Central memory CD4-positive, alpha-beta T cell (primary cell): ENCODE results near the gene TPK1.

Experiments
- DNase-seq: peaks from one replicate; pipeline ENCODE4 v3.0.0; 2022
- total RNA-seq, 3 experiments: gene quantifications; one replicate each; lab custom pipeline; 2026; lab: John Stamatoyannopoulos, UW

The TPK1 gene
- total RNA-seq = 8.1 to 35.1 (median 15.9) reads per million in 3 experiments

DNA sequence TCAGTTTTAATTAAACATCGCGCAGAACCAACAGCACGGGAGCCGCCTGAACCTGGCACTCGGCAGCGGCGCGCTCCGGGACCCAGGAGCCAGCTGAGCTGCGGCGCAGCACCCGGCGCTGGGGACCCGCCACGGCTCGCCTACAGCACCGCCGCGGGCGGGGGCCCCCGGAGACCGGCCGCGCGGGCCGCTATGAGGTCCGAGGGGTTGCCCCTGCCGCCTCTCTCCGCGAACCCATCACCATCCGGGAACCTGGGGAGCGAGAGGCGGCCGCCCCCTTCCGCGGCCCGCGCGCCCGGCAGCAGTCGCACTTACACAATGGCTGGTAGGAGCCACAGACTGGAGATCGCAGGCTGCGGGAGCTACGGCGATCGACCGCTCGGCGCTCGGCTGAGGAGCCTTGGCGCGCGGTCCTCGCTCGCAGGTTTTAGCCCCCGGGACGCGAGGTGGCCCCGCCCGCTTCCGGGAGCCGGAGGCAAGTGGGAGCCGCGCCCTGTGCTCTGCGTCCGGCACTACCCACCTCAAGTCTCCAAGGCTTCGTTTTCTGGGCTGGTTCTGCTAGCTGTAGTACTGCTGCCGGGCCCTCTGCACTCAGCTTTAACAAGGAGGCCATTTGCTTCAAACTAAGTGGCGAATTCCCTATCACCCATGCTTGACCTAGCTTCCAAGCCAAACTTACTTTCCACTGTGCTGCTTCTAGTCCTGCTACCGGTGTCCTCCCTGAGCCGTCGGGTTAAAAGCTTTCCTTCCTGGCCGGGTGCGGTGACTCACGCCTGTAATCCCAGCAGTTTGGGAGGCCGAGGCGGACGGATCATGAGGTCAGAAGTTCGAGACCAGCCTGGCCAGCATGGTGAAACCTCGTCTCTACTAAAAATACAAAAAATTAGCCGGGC, at the start of gene TPK1:
Gene TPK1 (minus strand): TSS at position 402 of the 893 bp plus-strand sequence. CDS start 451 bp downstream, outside the sequence.
- DNase-seq = peak; percentile 91

GRCh38 chr7:144885478-144885877, 49.6 kb upstream of the TPK1 start:
- DNase-seq = no peak

DNA sequence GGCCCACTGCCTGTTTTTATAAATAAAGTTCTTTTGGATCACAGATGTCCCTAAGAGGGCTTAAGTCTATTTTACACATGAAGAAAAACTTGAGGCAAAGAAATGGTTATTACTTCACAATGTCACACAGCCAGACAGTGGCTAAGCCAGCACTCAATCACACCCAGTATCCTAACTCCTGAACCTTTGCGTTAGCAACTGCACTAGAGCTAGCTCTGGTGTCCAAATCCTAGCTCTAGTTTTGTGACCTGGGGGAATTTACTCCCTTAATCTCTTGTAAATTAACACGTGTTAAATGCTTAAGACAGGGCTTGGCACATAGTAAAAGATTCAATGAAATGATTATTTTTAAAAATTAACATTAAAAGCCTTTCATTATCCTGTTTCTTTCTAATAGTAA, 49.0 kb upstream of the TPK1 start:
- DNase-seq = no peak

DNA sequence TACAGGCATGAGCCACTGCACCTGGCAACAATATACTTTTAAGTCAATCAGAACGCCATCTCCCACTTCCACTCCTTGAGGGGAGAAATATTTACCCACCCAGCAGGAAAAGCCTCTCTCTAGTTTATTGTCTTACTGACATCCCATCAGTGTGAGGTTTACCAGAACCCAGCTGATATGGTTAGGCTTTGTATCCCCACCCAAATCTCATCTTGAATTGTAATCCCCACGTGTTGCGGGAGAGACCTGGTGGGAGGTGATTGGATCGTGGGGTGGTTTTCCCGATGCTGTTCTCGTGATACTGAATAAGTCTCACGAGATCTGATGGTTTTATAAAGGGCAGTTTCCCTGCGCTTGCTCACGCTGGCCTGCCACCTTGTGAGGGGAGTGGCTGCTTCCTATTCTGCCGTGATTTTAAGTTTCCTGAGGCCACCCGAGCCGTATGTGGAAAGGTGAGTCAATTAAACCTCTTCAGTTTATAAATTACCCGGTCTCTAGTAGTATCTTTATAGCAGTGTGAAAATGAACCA, 37.5 kb upstream of the TPK1 start:
- DNase-seq = no peak

DNA sequence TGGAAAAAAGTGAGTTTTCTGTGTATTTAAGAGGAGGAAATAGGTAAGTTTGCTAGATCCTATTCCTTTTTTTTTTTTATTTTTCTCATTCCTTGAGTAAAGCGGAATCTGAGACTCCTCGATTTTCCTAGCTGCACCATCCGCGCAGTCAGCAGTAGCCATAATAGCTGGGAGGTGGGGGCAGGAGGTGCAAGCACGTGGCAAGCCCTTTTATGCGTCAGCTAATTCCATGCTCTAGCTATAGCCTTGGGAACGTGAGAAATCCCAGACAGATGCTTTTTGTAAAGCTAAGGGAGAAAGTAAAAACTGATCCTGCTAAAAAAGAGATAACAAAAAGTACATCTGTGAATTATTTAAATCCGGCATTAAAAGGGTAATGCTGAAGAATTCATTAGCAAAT, 33.2 kb upstream of the TPK1 start:
- no peak for DNase-seq

DNA sequence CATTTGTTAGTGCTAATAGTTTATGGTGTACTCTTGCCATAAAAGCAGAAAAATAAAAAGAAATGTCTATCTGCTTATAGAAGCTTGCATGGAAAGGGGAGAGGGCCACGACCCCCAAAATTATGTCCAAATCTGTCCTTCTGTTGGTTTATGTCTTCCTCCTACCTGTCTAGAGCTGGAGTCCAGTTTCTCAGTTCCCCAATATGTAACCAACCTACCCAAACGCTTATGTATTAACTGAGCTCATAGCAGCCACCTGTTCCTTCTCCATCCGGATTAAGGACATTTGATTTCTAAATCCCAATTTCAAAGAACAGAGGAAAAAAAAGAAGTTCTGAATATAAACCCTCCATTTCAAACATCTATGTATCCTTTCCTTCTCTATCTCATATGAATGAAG, 30.3 kb upstream of the TPK1 start:
- no peak for DNase-seq

DNA sequence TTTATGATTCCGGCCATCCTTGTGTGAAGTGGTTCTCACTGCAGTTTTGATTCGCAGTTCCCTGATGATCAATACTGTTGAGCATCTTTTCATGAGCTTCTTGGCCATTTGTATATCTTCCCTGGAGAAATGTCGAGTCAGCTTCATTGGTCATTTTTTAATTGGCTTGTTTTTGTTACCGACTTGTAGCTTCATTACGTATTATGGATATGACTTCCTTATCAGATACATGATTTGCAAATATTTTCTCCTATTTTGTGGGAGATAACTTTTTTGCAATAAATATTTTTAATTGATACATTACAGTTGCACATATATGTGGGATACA, 27.4 kb upstream of the TPK1 start:
- DNase-seq = no peak

GRCh38 chr7:144862612-144863319, 26.9 kb upstream of the TPK1 start:
- no peak for DNase-seq

- DNase-seq = no peak
Observed at GRCh38 chr7:144859739-144860138, 23.9 kb upstream of the TPK1 start.

DNA sequence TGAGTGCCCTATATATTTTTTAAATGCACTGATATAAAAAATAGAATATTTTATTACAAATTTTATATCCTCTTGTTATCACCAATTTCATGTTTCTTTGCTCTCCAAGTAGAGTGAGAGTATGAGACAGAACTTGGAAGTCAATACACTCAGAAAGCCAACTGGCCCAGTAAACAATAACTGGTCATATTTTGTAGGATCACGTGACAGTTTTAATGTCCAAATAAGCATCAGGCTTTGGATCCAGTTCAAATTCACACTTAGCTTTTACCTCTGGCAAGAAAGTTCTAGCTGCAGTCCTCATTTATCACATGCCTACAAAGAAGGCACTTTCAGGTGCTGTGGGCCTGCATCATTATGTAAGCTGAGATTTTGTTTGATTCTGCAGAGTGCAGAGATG, 21.6 kb upstream of the TPK1 start:
- DNase-seq = no peak

- no peak for DNase-seq
Observed at GRCh38 chr7:144854839-144855424, 19.1 kb upstream of the TPK1 start.

DNA sequence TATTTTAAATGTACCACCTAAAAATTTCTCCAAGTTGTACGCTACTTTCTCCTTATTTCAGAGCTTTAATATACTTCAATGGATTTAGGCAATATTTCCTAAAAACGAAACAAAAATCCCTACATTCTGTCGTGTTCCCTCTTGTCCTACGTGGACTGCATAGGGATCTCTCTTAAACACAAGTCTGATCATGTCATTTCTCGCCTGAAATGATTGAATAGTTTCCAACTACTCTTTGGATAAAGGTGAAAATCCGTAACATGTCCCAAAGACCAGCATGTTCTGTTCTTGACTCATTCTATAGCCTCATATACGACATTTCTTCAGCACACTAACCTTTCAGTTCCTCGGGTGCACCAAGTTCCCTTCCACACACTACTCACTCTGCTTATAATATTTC, 17.7 kb upstream of the TPK1 start:
- DNase-seq = no peak

GRCh38 chr7:144848078-144848477, 12.2 kb upstream of the TPK1 start:
- DNase-seq = no peak

- no peak for DNase-seq
Observed at GRCh38 chr7:144842377-144842851, 6.6 kb upstream of the TPK1 start.

- no peak for DNase-seq
Observed at GRCh38 chr7:144836545-144836842, 641 bp upstream of the TPK1 start.

DNA sequence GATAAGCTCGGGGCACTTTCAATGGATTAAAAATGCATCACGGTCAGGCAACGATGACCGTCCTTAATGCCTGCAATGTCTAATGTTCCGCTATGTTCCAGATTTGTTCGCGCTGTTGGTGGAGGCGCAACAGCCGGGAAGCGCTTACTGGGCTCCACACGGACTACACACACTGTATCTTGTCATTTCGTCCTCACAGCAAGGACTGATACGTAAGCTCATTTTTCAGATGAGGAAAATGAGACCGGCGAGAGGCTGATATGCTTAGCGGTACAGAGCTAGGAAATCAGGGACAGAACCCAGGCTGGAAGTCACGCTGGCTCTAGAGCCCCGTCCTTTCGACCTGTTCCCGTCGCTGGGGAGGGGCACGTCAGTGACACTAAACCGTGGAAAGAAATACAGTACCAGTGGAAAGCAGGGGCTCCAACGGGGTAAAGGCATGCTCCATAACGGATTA, 670 bp downstream of the TPK1 start:
- no peak for DNase-seq

DNA sequence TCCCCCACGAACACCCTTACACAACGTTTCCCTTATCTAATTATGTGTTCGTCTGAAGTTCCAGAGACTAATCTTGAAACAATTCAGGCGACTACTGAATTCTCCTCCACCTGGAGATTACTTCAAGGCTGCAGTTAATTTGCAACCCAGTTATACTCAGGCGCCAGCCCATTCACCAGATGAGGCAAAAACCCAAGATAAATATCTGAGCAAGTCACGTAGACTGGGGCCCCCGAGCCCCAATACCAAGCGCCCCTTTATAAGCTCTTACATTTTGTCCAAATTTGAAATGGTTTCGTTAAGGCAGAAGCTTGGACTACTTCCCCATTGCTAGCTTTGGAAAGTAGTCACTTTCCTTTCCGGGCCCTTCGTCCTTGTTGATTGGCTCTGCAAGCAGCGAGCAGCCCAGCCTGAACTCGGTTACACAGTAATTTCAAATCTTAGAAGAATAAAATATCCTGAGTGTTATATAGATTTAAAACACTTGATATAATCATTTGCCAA, 1.2 kb downstream of the TPK1 start:
- peak; percentile 44 for DNase-seq

GRCh38 chr7:144830811-144831210, 5.0 kb downstream of the TPK1 start:
- no peak for DNase-seq

DNA sequence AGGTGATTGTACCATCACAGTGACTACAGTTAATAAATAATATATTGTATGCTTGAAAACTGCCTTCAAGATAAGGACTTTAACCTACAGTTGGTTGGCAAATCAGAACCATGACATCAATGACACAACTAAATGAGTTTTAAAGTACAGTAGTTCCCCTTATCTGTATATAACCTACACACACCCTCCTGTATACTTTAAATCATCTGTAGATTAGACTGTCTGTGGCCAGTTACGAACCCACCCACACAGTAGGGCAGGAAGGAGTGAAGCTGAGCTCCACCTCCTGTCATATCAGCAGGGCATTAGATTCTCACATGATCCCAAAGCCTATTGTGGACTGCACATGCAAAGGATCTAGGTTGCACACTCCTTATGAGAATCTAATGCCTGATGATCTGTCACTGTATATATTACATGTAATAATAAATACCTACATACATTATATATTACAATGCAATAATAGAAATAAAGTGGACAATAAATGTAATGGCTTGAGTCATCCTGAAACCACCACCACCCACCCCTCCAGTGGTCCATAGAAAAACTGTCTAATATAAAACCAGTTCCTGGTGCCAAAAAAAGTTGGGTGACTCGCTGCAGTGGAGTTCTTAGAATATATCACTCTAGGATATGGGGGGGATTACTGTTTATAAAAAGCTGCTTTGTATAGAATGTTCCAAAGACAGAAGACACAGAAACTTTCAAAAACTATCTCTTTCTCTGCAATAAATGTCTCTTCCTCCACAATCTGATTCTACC, 5.6 kb downstream of the TPK1 start:
- DNase-seq = no peak

- DNase-seq = no peak
Observed at GRCh38 chr7:144827621-144828020, 8.2 kb downstream of the TPK1 start.

DNA sequence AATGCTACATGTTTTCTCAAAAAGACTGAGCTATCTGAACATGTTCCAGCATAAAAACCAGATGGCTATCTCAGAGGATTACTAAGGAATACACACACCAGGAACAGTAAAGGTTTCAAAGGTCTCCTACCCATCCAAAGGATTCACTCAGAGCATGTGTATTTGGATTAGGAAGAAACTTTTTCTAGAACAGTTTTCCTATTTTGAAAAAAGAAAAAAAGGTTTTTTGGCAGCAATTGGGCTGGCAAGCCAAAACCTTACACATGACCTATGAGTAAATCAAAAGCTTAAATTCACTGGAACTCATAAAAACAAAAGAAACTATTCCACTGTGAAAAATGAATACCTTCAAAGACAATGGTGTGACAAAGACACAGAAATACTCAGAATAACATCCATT, 9.6 kb downstream of the TPK1 start:
- DNase-seq = no peak

GRCh38 chr7:144824360-144824759, 11.5 kb downstream of the TPK1 start:
- DNase-seq = no peak

DNA sequence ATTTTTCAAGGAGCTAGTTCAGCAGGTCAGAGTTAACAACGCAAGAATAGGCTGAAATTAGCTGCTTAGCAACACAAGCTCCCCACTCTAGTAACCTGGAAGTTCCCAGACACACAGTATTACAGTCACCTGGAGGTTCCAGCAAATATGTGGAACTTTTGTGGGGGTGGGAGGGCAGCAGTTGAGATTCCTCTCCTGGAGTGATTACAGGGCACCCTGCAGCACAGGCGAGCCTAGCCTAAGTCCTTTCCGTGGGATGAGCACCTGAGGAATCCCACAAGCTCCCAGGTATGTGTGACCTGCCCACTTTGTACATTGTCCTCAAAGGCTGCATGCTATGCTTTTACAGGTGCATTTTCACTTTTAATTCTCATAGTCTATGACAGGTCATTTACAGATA, 13.6 kb downstream of the TPK1 start:
- DNase-seq = no peak
